Naive thymus-derived CD8-positive, alpha-beta T cell (primary cell): ENCODE measurements around the gene SKOR1. TPM values are rescaled to one million over a fixed set of nuclear protein-coding genes. Genes with fewer than 3 reads are reported as not detected.

ENCODE experiments used
- ATAC-seq, 2 donors: fragments of 150-1000 bp; cut with Tn5 transposase in 1 of 2; sonication (Bioruptor Pico), chemical (Tn5 transposase) in 1 of 2; 1 replicate in 1 of 2; 2 replicates in 1 of 2; pipeline ENCODE4 v1.10.0; 2021; ENCODE audit warnings: mild to moderate bottlenecking in 2 of 2, moderate library complexity in 2 of 2
- POLR2A ChIA-PET: fragments of 350-600 bp; sonication (Branson Sonifier 250); formaldehyde crosslinking; loops from one replicate; lab custom pipeline; 2021; ENCODE audit warnings: antibody characterized with exemption; lab: Charles Lee
- DNase-seq, 10 donors: peaks; one replicate each; pipeline versions ENCODE4 v3.0.0 to v3.0.0-alpha.2; 2020 to 2022
- H3K27ac Mint-ChIP-seq, 10 donors: one replicate each; pipeline ENCODE4 v1.8.0; 2020 to 2022; ENCODE audit warnings: mild to moderate bottlenecking in 10 of 10, mixed read lengths in 10 of 10, moderate library complexity in 4 of 10, inconsistent platforms in 1 of 10
- H3K27me3 Mint-ChIP-seq, 5 donors: one replicate each; pipeline ENCODE4 v1.8.0; 2021 to 2022; ENCODE audit warnings: mixed read lengths in 5 of 5
- H3K36me3 Mint-ChIP-seq, 3 donors: one replicate each; pipeline ENCODE4 v1.8.0; 2020 to 2022; ENCODE audit warnings: mixed read lengths in 3 of 3, mild to moderate bottlenecking in 2 of 3, inconsistent platforms in 1 of 3
- H3K4me1 Mint-ChIP-seq, 4 donors: one replicate each; pipeline ENCODE4 v1.8.0; 2021 to 2022; ENCODE audit warnings: mixed read lengths in 4 of 4
- H3K4me3 Mint-ChIP-seq, 10 donors: one replicate each; pipeline ENCODE4 v1.8.0; 2020 to 2022; ENCODE audit warnings: mild to moderate bottlenecking in 10 of 10, mixed read lengths in 10 of 10, moderate library complexity in 6 of 10, inconsistent platforms in 1 of 10
- H3K9me3 Mint-ChIP-seq, 9 donors: one replicate each; pipeline ENCODE4 v1.8.0; 2020 to 2022; ENCODE audit warnings: mixed read lengths in 9 of 9, mild to moderate bottlenecking in 3 of 9, inconsistent platforms in 1 of 9, moderate library complexity in 1 of 9
- polyA plus RNA-seq, 3 donors: library from polyadenylated mRNA; unstranded; fragments of 300-500 nt; fragmentation: Illumina TruSeq; gene quantifications; one replicate each; pipeline ENCODE4 v1.2.3, GENCODE V29; 2021
- total RNA-seq, 8 experiments: library from RNA in 2 of 8; stranded (reverse) in 2 of 8; gene quantifications; one replicate each; pipeline ENCODE4 v1.2.3 and lab custom pipeline; 2021 to 2026

Gene SKOR1
- total and polyA plus RNA-seq, 5 experiments from 2014 or later = 0.05 to 1.4 (median 1.0) TPM; not detected in 2

- Mint-ChIP-seq H3K9me3 (peaks cover 0 to 3% (median 0%) of the 10 kb centered on the region in 9 donors), H3K27me3 (peaks cover 0 to 14% (median 7%) of the 10 kb centered on the region in 5 donors), H3K4me1 (peaks cover 0 to 3% (median 0%) of the 10 kb centered on the region in 4 donors), H3K27ac (peak overlapping the region in 1 of 10 donors; percentile 50), H3K4me3 (no peak overlapping the region), H3K36me3 (no peaks in the 10 kb centered on the region)
- ATAC-seq = no peak
- no peak for DNase-seq
- POLR2A ChIA-PET = no interaction called here
Observed at GRCh38 chr15:67850994-67851571, 25.8 kb downstream of the SKOR1 start.

DNA sequence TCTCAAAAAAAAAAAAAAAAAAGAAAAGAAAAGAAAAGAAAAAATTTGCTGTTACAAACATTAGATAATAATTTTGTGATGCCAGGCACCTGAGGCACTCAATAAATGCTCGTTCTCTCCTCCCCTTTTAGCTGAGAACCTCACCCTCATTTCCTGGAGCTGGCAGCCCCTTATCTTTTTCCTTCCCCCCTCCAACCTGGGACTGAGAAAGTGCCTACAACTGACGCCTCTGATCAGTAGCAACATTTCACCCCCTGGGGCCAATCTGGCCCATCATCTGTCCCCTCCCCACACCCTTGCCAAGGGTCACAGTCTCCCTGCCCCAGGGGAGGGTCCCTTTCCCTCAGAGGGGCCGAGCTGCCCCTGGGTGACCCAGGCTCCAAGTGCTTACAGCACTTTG lies 27.1 kb downstream of the SKOR1 start:
- Mint-ChIP-seq H3K27ac (no peak overlapping the region), H3K9me3 (peaks cover 0 to 3% (median 0%) of the 10 kb centered on the region in 9 donors), H3K27me3 (peaks cover 0 to 14% (median 7%) of the 10 kb centered on the region in 5 donors), H3K36me3 (no peaks in the 10 kb centered on the region), H3K4me3 (no peak overlapping the region), H3K4me1 (peaks cover 0 to 3% (median 0%) of the 10 kb centered on the region in 4 donors)
- no peak for DNase-seq
- no peak for ATAC-seq
- POLR2A ChIA-PET = no interaction called here

DNA sequence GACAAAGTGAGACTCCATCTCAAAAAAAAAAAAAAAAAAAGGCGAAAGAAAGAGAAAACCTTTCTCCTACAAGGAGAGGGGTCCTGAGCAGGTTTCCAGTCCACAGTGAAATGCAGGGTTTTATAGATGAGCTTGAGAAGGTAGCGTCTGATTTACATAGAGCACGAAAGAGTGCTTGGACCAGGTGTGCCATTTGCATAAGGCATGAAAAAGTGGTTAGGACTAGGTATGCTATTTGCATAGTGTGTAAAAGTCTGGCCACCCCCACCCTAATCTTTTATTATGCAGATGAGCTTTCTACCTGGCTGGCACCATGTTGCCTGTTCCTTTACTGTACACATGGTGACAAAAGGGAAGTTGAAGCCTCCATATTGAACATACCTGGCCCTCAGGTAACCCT lies 28.1 kb downstream of the SKOR1 start:
- no peak overlapping the region for H3K27ac Mint-ChIP-seq
- H3K4me1 Mint-ChIP-seq = peaks cover 0 to 3% (median 0%) of the 10 kb centered on the region in 4 donors
- H3K36me3 Mint-ChIP-seq = no peaks in the 10 kb centered on the region
- POLR2A ChIA-PET = no interaction called here
- peaks cover 0 to 14% (median 7%) of the 10 kb centered on the region in 5 donors for H3K27me3 Mint-ChIP-seq
- no peak for ATAC-seq
- DNase-seq = no peak
- H3K9me3 Mint-ChIP-seq = peaks cover 0 to 3% (median 0%) of the 10 kb centered on the region in 9 donors
- no peak overlapping the region for H3K4me3 Mint-ChIP-seq

DNA sequence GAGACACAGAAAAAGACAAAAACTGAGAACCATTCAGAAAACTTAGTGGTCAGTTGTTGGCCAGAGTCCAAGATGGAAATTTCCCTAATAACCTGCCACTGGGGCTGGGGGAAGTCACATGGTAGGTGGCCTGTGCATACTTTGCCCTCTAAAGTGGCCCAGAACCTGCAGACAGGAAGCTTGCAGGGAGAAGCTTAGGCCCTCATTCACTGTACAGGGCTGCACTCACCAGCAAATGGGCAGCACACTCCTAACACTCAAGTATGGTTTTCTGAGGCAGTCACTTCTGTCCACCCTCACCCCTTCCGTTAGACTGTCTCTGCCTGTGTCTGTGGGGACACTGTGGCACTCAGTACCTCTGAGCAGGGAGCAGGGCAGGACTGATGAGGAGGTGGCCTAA lies 29.0 kb downstream of the SKOR1 start:
- DNase-seq = no peak
- H3K27me3 Mint-ChIP-seq = peaks cover 0 to 14% (median 5%) of the 10 kb centered on the region in 5 donors
- H3K9me3 Mint-ChIP-seq = peaks cover 0 to 3% (median 0%) of the 10 kb centered on the region in 9 donors
- no peaks in the 10 kb centered on the region for H3K36me3 Mint-ChIP-seq
- peak overlapping the region in 1 of 10 donors; percentile 7 for H3K27ac Mint-ChIP-seq
- ATAC-seq = no peak
- no peak overlapping the region for H3K4me3 Mint-ChIP-seq
- H3K4me1 Mint-ChIP-seq = peaks cover 0 to 3% (median 0%) of the 10 kb centered on the region in 4 donors
- POLR2A ChIA-PET = interaction anchor here (0.5 to 0.6 kb wide), 2 partner anchors 297 to 341 kb away, joined by 3 read pairs; no protein-coding TSS in a partner anchor

DNA sequence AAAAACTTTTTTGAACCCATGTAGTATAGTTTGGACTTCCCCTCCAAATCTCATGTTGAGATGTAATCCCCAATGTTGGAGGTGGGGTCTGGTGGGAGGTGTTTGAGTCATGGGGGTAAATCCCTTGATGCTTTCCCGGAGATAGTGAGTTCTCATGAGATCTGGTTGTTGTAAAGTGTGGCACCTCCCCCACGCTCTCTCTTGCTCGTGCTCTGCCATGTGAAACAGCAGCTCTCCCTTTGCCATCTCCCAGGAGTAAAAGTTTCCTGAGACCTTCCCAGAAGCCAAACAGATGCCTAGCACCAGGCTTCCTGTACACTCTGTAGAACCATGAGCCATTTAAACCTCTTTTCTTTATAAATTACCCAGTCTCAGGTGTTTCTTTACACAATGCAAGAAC lies 30.5 kb downstream of the SKOR1 start:
- DNase-seq (no peak), ATAC-seq (no peak)
- Mint-ChIP-seq H3K9me3 (peaks cover 0 to 3% (median 0%) of the 10 kb centered on the region in 9 donors), H3K4me1 (peaks cover 0 to 3% (median 0%) of the 10 kb centered on the region in 4 donors), H3K27ac (no peak overlapping the region), H3K27me3 (peaks cover under 1 to 15% (median 5%) of the 10 kb centered on the region in 5 donors), H3K4me3 (no peak overlapping the region), H3K36me3 (no peaks in the 10 kb centered on the region)
- POLR2A ChIA-PET = no interaction called here

DNA sequence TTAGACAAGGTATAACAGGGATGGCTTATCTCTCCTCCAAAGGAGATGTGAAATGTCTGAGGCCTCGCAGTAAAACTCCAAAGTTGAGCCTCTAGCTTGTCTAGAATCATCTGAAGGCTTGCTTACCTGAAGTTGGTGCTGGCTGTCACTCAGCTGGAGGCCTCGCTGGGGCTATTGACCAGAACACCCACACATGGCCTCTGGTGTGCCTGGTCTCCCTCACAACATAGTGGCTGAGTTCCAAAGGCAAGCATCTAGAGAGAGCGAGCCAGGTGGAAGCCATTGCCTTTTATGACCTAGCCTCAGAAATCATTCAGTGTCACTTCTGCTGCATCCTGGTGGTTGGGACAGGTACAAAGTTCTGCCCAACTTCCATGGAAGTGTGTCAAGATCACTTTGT lies 31.9 kb downstream of the SKOR1 start:
- Mint-ChIP-seq H3K4me3 (no peak overlapping the region), H3K27me3 (peaks cover under 1 to 20% (median 5%) of the 10 kb centered on the region in 5 donors), H3K36me3 (no peaks in the 10 kb centered on the region), H3K9me3 (no peaks in the 10 kb centered on the region), H3K4me1 (no peaks in the 10 kb centered on the region), H3K27ac (no peak overlapping the region)
- DNase-seq = no peak
- POLR2A ChIA-PET = no interaction called here
- ATAC-seq = no peak

- DNase-seq = no peak
- Mint-ChIP-seq H3K4me1 (peaks cover 4 to 6% (median 5%) of the 10 kb centered on the region in 4 donors), H3K27me3 (peaks cover 0 to 20% (median 9%) of the 10 kb centered on the region in 5 donors), H3K9me3 (no peaks in the 10 kb centered on the region), H3K36me3 (no peaks in the 10 kb centered on the region), H3K4me3 (no peak overlapping the region), H3K27ac (no peak overlapping the region)
- POLR2A ChIA-PET = no interaction called here
- no peak for ATAC-seq
Observed at GRCh38 chr15:67859331-67859946, 34.1 kb downstream of the SKOR1 start.

GRCh38 chr15:67861983-67862382 lies 36.7 kb downstream of the SKOR1 start:
- H3K4me1 Mint-ChIP-seq = peaks cover 4 to 6% (median 5%) of the 10 kb centered on the region in 4 donors
- ATAC-seq (no peak), DNase-seq (no peak)
- peaks cover 2 to 25% (median 12%) of the 10 kb centered on the region in 5 donors for H3K27me3 Mint-ChIP-seq
- no peaks in the 10 kb centered on the region for H3K36me3 Mint-ChIP-seq
- POLR2A ChIA-PET = no interaction called here
- H3K4me3 Mint-ChIP-seq = no peak overlapping the region
- no peaks in the 10 kb centered on the region for H3K9me3 Mint-ChIP-seq
- H3K27ac Mint-ChIP-seq = no peak overlapping the region

GRCh38 chr15:67862750-67863441 lies 37.6 kb downstream of the SKOR1 start:
- Mint-ChIP-seq H3K27ac (peak overlapping the region in 1 of 10 donors; percentile 62), H3K4me3 (peak overlapping the region in 8 of 10 donors; percentile 12 to 67 (median 38)), H3K4me1 (peaks cover 4 to 6% (median 5%) of the 10 kb centered on the region in 4 donors), H3K9me3 (no peaks in the 10 kb centered on the region), H3K36me3 (no peaks in the 10 kb centered on the region), H3K27me3 (peaks cover 2 to 25% (median 12%) of the 10 kb centered on the region in 5 donors)
- DNase-seq (no peak), ATAC-seq (no peak)
- POLR2A ChIA-PET = no interaction called here

DNA sequence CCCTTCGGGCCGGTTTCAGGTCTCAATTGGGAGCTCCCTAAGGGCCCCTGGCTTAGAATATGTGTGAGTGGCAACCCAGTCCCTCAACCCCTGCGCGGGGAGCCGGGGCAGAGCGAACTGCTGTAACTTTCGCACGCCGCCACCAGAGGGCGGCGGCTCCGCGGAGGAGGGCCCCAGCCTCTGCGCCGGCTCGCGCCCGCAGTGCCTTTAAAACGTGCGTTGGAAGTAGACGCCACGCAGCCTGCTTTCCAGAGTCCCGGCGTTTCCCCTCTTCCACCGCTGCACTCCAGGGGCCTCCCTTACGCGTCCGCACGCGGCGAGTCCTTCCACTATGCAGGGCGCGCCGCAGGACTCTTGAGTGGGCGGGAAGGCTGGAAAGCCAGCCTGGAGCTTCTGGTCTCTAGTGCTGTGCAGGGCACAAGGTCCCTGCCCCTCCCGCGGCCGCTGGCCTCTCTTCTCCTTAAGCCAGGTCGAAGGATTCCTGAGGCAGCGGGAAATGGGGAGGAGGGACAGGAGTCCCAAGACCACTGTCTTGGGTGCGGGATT lies 38.2 kb downstream of the SKOR1 start:
- peaks cover 4 to 6% (median 5%) of the 10 kb centered on the region in 4 donors for H3K4me1 Mint-ChIP-seq
- ATAC-seq = peak; percentile 99 to 100
- H3K27me3 Mint-ChIP-seq = peaks cover 2 to 25% (median 12%) of the 10 kb centered on the region in 5 donors
- peak overlapping the region; percentile 32 to 77 (median 53) for H3K4me3 Mint-ChIP-seq
- peak overlapping the region in 1 of 10 donors; percentile 62 for H3K27ac Mint-ChIP-seq
- peak; percentile 39 to 83 (median 66) for DNase-seq
- H3K36me3 Mint-ChIP-seq = no peaks in the 10 kb centered on the region
- POLR2A ChIA-PET = no interaction called here
- H3K9me3 Mint-ChIP-seq = no peaks in the 10 kb centered on the region

DNA sequence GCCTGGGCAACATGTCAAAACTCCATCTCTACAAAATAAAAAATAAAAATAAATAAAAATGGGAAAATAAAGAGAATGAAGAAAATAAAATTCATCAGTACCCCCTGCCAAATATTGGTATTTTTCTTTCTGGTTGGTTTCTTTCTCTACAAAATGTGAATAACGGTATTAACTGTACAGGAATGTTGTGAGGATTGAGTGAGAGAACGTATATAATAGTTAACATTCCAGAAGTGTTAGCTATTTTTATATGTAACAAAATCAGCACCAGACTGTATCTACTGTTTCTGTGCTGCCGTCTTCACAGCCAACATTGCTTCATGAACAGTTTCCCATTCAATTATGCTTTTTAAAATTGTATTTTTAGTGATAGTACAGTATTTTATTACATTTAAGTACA lies 40.0 kb downstream of the SKOR1 start:
- Mint-ChIP-seq H3K27ac (no peak overlapping the region), H3K4me1 (peaks cover 4 to 6% (median 5%) of the 10 kb centered on the region in 4 donors), H3K9me3 (peaks cover 0 to 9% (median 3%) of the 10 kb centered on the region in 9 donors), H3K27me3 (peaks cover 6 to 21% (median 9%) of the 10 kb centered on the region in 5 donors), H3K36me3 (peaks cover 0 to 9% (median 0%) of the 10 kb centered on the region in 3 donors), H3K4me3 (no peak overlapping the region)
- DNase-seq (no peak), ATAC-seq (no peak)
- POLR2A ChIA-PET = no interaction called here

DNA sequence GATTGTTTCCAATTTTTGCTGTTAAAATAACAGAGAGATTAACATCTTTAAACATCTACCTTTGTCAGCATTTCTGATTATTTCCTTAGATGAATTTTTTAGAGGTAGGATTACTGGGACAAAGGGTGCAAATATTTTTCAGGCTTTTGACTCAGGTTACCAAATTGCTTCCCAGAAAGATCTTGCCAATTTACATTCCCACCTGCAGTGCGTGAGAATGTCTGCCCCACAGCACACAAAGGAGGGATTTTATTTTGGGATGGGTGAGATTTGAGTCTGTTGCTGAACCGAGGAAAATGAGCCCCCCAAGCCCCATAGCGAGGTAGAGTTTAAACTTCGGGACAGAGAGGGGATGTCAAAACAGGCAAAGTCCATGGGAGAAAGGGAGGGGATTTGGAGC lies 40.5 kb downstream of the SKOR1 start:
- no peak overlapping the region for H3K27ac Mint-ChIP-seq
- H3K9me3 Mint-ChIP-seq = peaks cover 0 to 13% (median 4%) of the 10 kb centered on the region in 9 donors
- H3K4me3 Mint-ChIP-seq = no peak overlapping the region
- peaks cover 0 to 11% (median 0%) of the 10 kb centered on the region in 3 donors for H3K36me3 Mint-ChIP-seq
- POLR2A ChIA-PET = no interaction called here
- DNase-seq (no peak), ATAC-seq (no peak)
- peaks cover 6 to 19% (median 9%) of the 10 kb centered on the region in 5 donors for H3K27me3 Mint-ChIP-seq
- H3K4me1 Mint-ChIP-seq = peaks cover 4 to 6% (median 5%) of the 10 kb centered on the region in 4 donors
